GM19099 (cell line): ENCODE results near the gene CLASP2.

Experiments
- POLR2A ChIP-seq: IDR thresholded peaks from 3 replicates; pipeline ENCODE4 v1.6.1; 2011; ENCODE audit warnings: low read depth; ENCODE audit not compliant: insufficient read length; ENCODE audit errors: extremely low read depth

CLASP2 gene

GRCh38 chr3:33592999-33593398, 125.1 kb downstream of the CLASP2 start:
- no peak for TF ChIP-seq POLR2A

DNA sequence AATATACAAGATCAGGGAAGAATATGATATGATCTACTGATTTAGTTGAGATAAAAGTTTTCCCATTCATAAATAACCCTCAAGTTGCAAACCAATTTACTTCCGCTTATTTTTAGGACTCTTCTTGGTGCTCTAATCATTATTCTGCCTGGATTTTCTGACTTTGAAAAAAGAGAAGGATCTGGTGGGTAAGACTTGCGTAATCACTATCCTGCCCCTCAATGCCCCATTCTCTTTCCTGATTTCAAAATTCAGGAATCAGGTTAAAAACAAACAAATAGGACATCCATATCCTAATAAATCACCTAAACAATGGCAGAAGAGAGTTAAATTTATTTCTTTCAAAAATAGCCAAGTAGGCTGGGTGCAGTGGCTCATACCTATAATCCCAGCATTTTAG, 127.5 kb downstream of the CLASP2 start:
- TF ChIP-seq POLR2A, result no peak

GRCh38 chr3:33586402-33586801, 131.7 kb downstream of the CLASP2 start:
- no peak for TF ChIP-seq POLR2A

- no peak for TF ChIP-seq POLR2A
Observed at GRCh38 chr3:33582234-33582633, 135.8 kb downstream of the CLASP2 start.

- TF ChIP-seq POLR2A, result no peak
Observed at GRCh38 chr3:33581666-33582065, 136.4 kb downstream of the CLASP2 start.

DNA sequence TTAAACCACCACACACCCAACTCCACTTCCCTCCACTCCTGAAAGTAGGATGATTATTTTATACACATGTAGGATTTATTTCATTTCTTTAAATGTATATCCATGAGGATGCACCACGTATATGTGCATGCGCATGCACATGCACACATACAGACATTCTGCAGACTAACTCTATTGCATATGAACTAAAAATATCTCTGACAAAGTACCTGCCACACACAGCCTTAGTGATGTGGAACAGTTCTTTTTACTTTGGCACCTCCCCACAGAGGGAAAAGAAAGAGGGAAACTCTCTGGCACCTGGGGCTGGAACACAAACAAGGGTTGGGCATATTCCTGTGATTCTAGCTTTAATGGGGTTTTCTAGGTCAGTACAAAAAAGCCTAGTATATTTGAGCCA, 138.2 kb downstream of the CLASP2 start:
- TF ChIP-seq POLR2A, result no peak

DNA sequence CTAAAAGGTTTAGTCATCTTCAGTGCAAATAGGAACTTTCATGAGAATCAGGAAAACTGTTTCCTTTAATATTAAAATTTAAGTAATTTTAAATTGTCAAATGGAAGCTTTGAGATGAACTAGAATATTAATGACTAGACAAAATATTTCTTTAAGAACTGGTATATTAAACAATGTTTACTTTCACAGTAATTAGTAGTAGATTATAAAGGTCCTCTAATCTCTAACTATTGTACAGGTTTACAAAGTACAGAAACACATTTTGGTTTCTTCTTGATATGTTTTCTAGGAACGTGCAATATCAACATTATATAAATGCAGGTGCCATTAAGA, 138.9 kb downstream of the CLASP2 start:
- TF ChIP-seq POLR2A, result no peak

GRCh38 chr3:33578325-33579177, 139.5 kb downstream of the CLASP2 start:
- no peak for TF ChIP-seq POLR2A

- no peak for TF ChIP-seq POLR2A
Observed at GRCh38 chr3:33577588-33577987, 140.5 kb downstream of the CLASP2 start.

DNA sequence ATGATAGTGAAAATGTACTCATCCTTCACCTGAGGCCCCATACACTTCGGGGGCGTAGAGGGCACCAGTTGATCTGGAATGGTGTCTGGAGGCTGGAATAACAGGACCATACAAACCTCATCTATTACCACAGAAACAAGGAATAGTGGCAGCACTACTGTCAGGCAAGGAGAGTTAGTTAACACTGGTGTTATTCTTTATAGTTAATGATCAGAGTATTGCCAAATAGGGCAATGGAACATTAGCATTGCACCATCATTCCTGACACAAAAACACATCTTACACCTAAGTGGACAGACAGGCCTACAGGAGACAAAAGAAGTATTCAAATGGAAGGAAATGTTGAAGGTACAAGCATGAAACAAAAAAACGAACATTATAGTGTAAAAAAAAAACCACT, 140.9 kb downstream of the CLASP2 start:
- TF ChIP-seq POLR2A, result no peak

DNA sequence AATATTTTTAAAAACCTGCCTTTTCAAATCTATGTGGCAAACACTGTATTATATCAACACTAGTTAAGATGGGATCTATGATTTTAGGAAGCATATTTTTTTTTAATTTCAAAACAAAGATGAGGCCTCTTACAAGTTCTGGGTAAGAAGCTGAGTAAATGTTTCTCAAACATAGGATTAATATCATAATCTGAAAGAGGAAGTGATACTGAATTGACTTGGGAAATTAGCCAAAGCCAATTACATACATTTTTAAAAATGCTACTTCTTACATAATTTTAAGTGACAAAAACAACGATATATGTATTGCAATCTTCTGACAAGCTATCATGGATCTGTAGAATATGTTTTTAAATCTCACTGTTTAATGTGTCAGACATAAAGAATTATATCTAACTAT, 142.7 kb downstream of the CLASP2 start:
- no peak for TF ChIP-seq POLR2A

DNA sequence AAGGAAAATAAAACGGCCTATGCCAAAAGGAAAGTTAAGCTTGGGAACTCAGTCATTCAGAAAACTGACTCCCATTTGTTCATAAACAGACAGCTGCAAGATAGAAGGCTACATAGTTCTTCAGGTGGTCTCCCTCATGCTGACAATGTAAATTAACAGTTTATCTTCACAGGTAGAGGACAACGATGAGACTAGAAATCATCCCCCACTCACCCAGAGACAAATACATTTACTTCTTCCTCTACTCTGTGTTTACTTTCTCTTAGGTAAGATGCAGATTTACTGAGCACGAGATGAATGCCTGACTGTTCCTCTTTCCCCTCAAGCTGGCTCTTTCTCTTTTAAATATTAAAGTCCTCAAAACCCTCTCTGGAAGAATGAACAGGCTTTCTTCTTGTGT, 160.2 kb downstream of the CLASP2 start:
- TF ChIP-seq POLR2A, result no peak

- TF ChIP-seq POLR2A, result no peak
Observed at GRCh38 chr3:33557279-33557678, 160.8 kb downstream of the CLASP2 start.

GRCh38 chr3:33547101-33547500, 171.0 kb downstream of the CLASP2 start:
- TF ChIP-seq POLR2A, result no peak

DNA sequence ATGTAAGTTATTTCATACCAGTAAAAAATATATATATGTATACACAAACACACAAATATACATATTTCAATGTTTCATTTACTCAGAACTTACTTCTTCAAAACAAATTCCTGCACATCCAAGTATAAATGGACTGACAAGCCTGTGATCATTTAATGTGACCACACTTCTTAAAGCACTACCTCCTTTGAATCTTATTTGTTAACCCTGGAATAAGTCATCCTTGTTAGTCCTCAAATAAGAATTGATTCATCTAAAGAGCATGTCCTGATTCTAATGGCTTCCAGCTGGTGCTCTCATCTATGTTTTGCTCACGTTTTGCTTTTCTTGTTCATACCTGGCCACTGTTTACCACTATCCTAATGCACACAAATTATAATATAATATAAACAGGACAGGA, 173.9 kb downstream of the CLASP2 start:
- TF ChIP-seq POLR2A, result no peak

- TF ChIP-seq POLR2A, result no peak
Observed at GRCh38 chr3:33543601-33544000, 174.5 kb downstream of the CLASP2 start.

DNA sequence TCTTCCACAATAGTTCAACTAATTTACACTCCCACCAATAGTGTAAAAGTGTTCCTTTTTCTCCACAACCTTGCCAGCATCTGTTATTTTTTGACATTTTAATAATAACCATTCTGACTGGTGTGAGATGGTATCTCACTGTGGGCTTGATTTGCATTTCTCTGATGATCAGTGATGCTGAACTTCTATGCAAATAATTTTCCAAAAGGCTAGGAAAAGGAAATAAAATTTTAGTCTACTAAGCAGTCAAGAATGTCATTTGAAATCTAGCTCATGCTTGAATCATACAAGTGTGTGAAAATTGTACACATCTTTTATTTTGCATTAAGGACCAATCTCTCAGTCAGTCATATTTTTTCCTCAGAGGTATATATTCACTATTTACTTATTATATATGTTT, 176.1 kb downstream of the CLASP2 start:
- TF ChIP-seq POLR2A, result no peak
